KMS-11 (cell line): Measurements from ENCODE around the gene GLDC.

ENCODE experiments used
- H2AFZ ChIP-seq: fragments of 200-600 bp; sonication (generic); 2 replicates; pipeline ENCODE4 v1.6.1; 2016; ENCODE audit warnings: antibody characterized with exemption, mixed run types, low read depth
- H3K27ac ChIP-seq: fragments of 200-600 bp; sonication (generic); 2 replicates; pipeline ENCODE4 v1.6.1; 2016; ENCODE audit warnings: mild to moderate bottlenecking, mixed run types
- H3K27me3 ChIP-seq: fragments of 200-600 bp; sonication (generic); 2 replicates; pipeline ENCODE4 v1.6.1; 2017; ENCODE audit warnings: mild to moderate bottlenecking, low read depth, mixed run types, moderate library complexity; ENCODE audit not compliant: insufficient read depth
- H3K36me3 ChIP-seq: fragments of 200-600 bp; sonication (generic); 2 replicates; pipeline ENCODE4 v1.6.1; 2017; ENCODE audit warnings: mild to moderate bottlenecking, mixed run types; ENCODE audit not compliant: insufficient read depth
- H3K4me1 ChIP-seq: fragments of 200-600 bp; sonication (generic); 2 replicates; pipeline ENCODE4 v1.6.1; 2016; ENCODE audit warnings: mild to moderate bottlenecking, low read depth, mixed run types; ENCODE audit not compliant: poor library complexity, severe bottlenecking
- H3K4me2 ChIP-seq: fragments of 200-600 bp; sonication (generic); 2 replicates; pipeline ENCODE4 v1.7.0; 2016; ENCODE audit warnings: mild to moderate bottlenecking, mixed run types
- H3K4me3 ChIP-seq: fragments of 200-600 bp; sonication (generic); IDR thresholded peaks from 2 replicates; pipeline ENCODE4 v1.6.1; 2017; ENCODE audit warnings: low read depth, low read length, mixed read lengths; ENCODE audit not compliant: insufficient read depth
- H3K79me2 ChIP-seq: fragments of 200-600 bp; sonication (generic); 2 replicates; pipeline ENCODE4 v1.6.1; 2016; ENCODE audit warnings: low read depth, mixed run types; ENCODE audit not compliant: insufficient read depth
- H3K9ac ChIP-seq: fragments of 200-600 bp; sonication (generic); 2 replicates; pipeline ENCODE4 v1.6.1; 2016; ENCODE audit warnings: mild to moderate bottlenecking, mixed run types
- H4K20me1 ChIP-seq: fragments of 200-600 bp; sonication (generic); 2 replicates; pipeline ENCODE4 v1.6.1; 2016; ENCODE audit warnings: mild to moderate bottlenecking, mixed run types; ENCODE audit not compliant: insufficient read depth
- TF ChIP-seq, protein P1 (sequence below): fragments of 200-600 bp; sonication (generic); conservative IDR thresholded peaks from 2 replicates; pipeline ENCODE4 v1.6.1; 2017; ENCODE audit warnings: low read depth, mild to moderate bottlenecking, antibody characterized with exemption, low read length, moderate library complexity, mixed read lengths

GLDC gene

DNA sequence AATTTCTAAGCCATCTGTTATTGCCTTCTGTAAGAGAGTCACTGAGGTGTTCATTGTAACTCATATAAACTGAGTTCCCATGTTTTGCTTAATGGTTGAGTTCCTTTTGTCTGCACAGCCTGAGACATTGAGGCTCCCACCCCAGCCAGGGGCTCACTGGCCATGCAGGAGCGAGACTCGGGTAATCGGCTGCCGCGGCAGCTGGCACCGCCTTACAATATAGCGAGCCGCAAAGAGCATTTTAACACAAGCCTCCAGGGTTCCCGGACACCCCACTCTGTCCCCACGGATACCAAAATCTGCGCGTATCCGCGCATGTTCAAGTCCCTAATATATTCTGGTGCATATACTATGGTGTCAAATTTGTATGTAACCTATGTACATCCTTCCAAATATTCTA is 24.4 kb upstream of the GLDC start:
- no peaks in the 10 kb centered on the region for H3K27me3 ChIP-seq
- H3K4me3 ChIP-seq, result no peak overlapping the region
- no peak overlapping the region for H3K9ac ChIP-seq
- no peak overlapping the region for H2AFZ ChIP-seq
- no peak overlapping the region for H3K27ac ChIP-seq
- H3K4me1 ChIP-seq, result peaks cover 50% of the 10 kb centered on the region
- H3K36me3 ChIP-seq, result no peaks in the 10 kb centered on the region
- H3K79me2 ChIP-seq, result no peaks in the 10 kb centered on the region
- no peaks in the 10 kb centered on the region for H4K20me1 ChIP-seq
- H3K4me2 ChIP-seq, result no peak overlapping the region
- TF ChIP-seq, protein P1, sequence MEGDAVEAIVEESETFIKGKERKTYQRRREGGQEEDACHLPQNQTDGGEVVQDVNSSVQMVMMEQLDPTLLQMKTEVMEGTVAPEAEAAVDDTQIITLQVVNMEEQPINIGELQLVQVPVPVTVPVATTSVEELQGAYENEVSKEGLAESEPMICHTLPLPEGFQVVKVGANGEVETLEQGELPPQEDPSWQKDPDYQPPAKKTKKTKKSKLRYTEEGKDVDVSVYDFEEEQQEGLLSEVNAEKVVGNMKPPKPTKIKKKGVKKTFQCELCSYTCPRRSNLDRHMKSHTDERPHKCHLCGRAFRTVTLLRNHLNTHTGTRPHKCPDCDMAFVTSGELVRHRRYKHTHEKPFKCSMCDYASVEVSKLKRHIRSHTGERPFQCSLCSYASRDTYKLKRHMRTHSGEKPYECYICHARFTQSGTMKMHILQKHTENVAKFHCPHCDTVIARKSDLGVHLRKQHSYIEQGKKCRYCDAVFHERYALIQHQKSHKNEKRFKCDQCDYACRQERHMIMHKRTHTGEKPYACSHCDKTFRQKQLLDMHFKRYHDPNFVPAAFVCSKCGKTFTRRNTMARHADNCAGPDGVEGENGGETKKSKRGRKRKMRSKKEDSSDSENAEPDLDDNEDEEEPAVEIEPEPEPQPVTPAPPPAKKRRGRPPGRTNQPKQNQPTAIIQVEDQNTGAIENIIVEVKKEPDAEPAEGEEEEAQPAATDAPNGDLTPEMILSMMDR, result no peak

DNA sequence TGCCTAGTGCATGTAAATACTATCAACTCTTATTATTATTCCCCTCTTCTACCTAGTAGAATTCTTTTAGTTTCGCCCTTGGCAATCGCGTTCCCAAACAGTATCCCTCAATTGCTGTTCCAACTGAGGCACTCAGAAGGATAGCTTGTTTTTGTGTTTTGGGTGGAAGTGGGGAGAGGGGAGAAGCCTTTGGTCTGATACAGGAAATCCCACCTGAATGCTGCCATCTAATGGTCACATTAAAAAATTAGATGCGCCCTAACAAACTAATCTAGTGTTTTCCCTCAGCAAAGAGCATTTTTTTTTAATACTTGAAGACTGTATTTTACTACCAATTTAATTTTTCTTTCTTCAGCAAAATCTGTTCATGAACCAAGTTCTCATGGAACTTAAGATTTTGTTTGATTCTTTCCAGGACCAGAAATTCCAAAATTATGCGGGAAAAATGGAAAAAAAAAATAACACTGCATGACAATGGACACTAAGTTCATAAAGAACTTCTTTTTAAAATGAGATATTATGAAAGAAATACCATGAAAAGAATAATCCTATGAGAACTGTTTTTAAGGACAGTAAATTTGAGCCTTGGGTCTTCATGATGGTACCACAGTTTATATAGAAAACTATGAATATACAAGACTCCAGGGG is 22.2 kb upstream of the GLDC start:
- H3K27ac ChIP-seq, result no peak overlapping the region
- no peak overlapping the region for H3K4me2 ChIP-seq
- H2AFZ ChIP-seq, result no peak overlapping the region
- no peaks in the 10 kb centered on the region for H3K27me3 ChIP-seq
- TF ChIP-seq, protein P1, result peak; percentile 81
- H3K36me3 ChIP-seq, result no peaks in the 10 kb centered on the region
- no peaks in the 10 kb centered on the region for H3K79me2 ChIP-seq
- H3K9ac ChIP-seq, result no peak overlapping the region
- H4K20me1 ChIP-seq, result no peaks in the 10 kb centered on the region
- H3K4me1 ChIP-seq, result peaks cover 33% of the 10 kb centered on the region
- no peak overlapping the region for H3K4me3 ChIP-seq

DNA sequence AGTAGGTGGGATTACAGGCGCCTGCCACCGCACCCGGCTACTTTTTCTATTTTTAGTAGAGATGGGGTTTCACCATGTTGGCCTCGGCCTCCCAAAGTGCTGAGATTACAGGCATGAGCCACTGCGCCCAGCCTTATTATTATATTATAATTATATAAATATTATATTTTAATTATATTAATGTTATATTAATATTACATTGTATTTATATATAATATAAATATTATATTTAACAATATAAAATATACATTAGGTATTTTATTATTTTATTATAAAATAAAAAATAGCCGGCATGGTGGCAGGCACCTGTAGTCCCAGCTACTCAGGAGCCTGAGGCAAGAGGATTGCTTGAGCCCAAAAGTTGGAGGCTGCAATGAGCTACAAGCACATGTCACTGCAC is 21.6 kb upstream of the GLDC start:
- TF ChIP-seq, protein P1, result no peak
- Histone ChIP-seq H3K27ac (no peak overlapping the region), H3K4me3 (no peak overlapping the region), H3K4me2 (no peak overlapping the region), H3K36me3 (no peaks in the 10 kb centered on the region), H3K4me1 (peaks cover 26% of the 10 kb centered on the region), H4K20me1 (no peaks in the 10 kb centered on the region), H3K79me2 (no peaks in the 10 kb centered on the region), H3K27me3 (no peaks in the 10 kb centered on the region), H3K9ac (no peak overlapping the region), H2AFZ (no peak overlapping the region)

- Histone ChIP-seq H2AFZ (no peak overlapping the region), H3K36me3 (no peaks in the 10 kb centered on the region), H3K4me3 (no peak overlapping the region), H3K4me1 (peaks cover 13% of the 10 kb centered on the region), H4K20me1 (no peaks in the 10 kb centered on the region), H3K4me2 (no peak overlapping the region), H3K9ac (no peak overlapping the region), H3K27me3 (no peaks in the 10 kb centered on the region), H3K27ac (no peak overlapping the region), H3K79me2 (no peaks in the 10 kb centered on the region)
- TF ChIP-seq, protein P1, result no peak
Observed at GRCh38 chr9:6665628-6666027, 20.1 kb upstream of the GLDC start.
